T-helper 22 cell (primary cell): Measurements from ENCODE around the gene MARCHF9.

ENCODE experiments used
- DNase-seq: peaks from one replicate; pipeline ENCODE4 v3.0.0-alpha.2; 2020; ENCODE audit warnings: low read depth

MARCHF9 gene

GRCh38 chr12:57755194-57755453, 221 bp downstream of the MARCHF9 start:
- no peak for DNase-seq

GRCh38 chr12:57755454-57756372, 810 bp downstream of the MARCHF9 start:
- peak; percentile 31 for DNase-seq

- DNase-seq, result peak; percentile 42
These were observed 1.8 kb downstream of the MARCHF9 start for GRCh38 chr12:57756406-57757341.

GRCh38 chr12:57757771-57758170, 2.9 kb downstream of the MARCHF9 start:
- DNase-seq, result no peak

GRCh38 chr12:57758552-57759359, 3.9 kb downstream of the MARCHF9 start:
- DNase-seq, result no peak

GRCh38 chr12:57759360-57759980, 4.6 kb downstream of the MARCHF9 start:
- DNase-seq, result no peak

- no peak for DNase-seq
These were observed 5.6 kb downstream of the MARCHF9 start for GRCh38 chr12:57760347-57760982.

GRCh38 chr12:57761391-57761998, 6.6 kb downstream of the MARCHF9 start:
- no peak for DNase-seq

GRCh38 chr12:57762463-57762862, 7.6 kb downstream of the MARCHF9 start:
- DNase-seq, result no peak

- no peak for DNase-seq
These were observed 9.2 kb downstream of the MARCHF9 start for GRCh38 chr12:57763881-57764661.

- no peak for DNase-seq
These were observed 9.7 kb downstream of the MARCHF9 start for GRCh38 chr12:57764662-57765002.

- DNase-seq, result peak; percentile 28
These were observed 10.2 kb downstream of the MARCHF9 start for GRCh38 chr12:57765003-57765697.

- DNase-seq, result no peak
These were observed 11.0 kb downstream of the MARCHF9 start for GRCh38 chr12:57765698-57766463.

GRCh38 chr12:57766464-57767304, 11.8 kb downstream of the MARCHF9 start, which contains the start of gene CYP27B1:
TSS of gene CYP27B1 (minus strand) at chr12:57767078. CDS start at chr12:57767041, 37 bp downstream.
- DNase-seq, result no peak

- no peak for DNase-seq
These were observed 12.4 kb downstream of the MARCHF9 start for GRCh38 chr12:57767305-57767698.

GRCh38 chr12:57767876-57768275, 13.0 kb downstream of the MARCHF9 start:
- no peak for DNase-seq

- no peak for DNase-seq
These were observed 14.7 kb downstream of the MARCHF9 start for GRCh38 chr12:57769594-57769993.

GRCh38 chr12:57770734-57771133, 15.8 kb downstream of the MARCHF9 start:
- no peak for DNase-seq
